ENCODE data around the gene TLE3. TPM values are rescaled to one million over a fixed set of nuclear protein-coding genes. Genes with fewer than 3 reads are reported as not detected.

Gene TLE3
- total RNA-seq, 2 donors from 2014 or later = 16.6 to 33.9 TPM

GRCh38 chr15:70023769-70024491 is 73.8 kb downstream of the TLE3 start:
- Histone ChIP-seq H3K4me3 (no peak overlapping the region), H3K36me3 (replicated peaks in 1 of 2; ENCODE audit: insufficient read depth in 1 of 2, low read depth in 2 of 2) (no peaks in the 10 kb centered on the region), H3K9me3 (no peaks in the 10 kb centered on the region), H3K4me1 (peaks cover 17% of the 10 kb centered on the region), H3K27me3 (no peaks in the 10 kb centered on the region), H3K27ac (peak overlapping the region in 3 of 4 donors; percentile 27 to 55 (median 45))
- intact Hi-C loops (cut with DNase I) = no loop called here
- 32 to 34% methylated on average over 15 to 16 of the region's 16 CpGs for WGBS, 2 donors
- no peak for TF ChIP-seq POLR2A (IDR thresholded peaks at IDR 0.05)
- TF ChIP-seq CTCF (IDR thresholded peaks at IDR 0.05) = no peak
- ATAC-seq (peak; percentile 57), DNase-seq (peak; percentile 22 to 63 (median 47))

- WGBS, 2 donors = 86 to 88% methylated on average over 7 of the region's 7 CpGs
- intact Hi-C loops (cut with DNase I) = no loop called here
- H3K27me3 ChIP-seq = no peaks in the 10 kb centered on the region
- H3K4me3 ChIP-seq = no peak overlapping the region
- DNase-seq (peak in 1 of 4 donors; percentile 39), ATAC-seq (peak; percentile 43)
- TF ChIP-seq POLR2A (IDR thresholded peaks at IDR 0.05) = no peak
- no peak for TF ChIP-seq CTCF (IDR thresholded peaks at IDR 0.05)
- no peaks in the 10 kb centered on the region for H3K36me3 ChIP-seq (replicated peaks in 1 of 2; ENCODE audit: insufficient read depth in 1 of 2, low read depth in 2 of 2)
- peak overlapping the region in 3 of 4 donors; percentile 27 to 55 (median 45) for H3K27ac ChIP-seq
- H3K4me1 ChIP-seq = peaks cover 17% of the 10 kb centered on the region
- no peaks in the 10 kb centered on the region for H3K9me3 ChIP-seq
These were observed 74.5 kb downstream of the TLE3 start for GRCh38 chr15:70023064-70023768.

GRCh38 chr15:70020229-70020628 is 77.5 kb downstream of the TLE3 start:
- WGBS, 2 donors = 76 to 83% methylated on average over 5 of the region's 5 CpGs
- Histone ChIP-seq H3K9me3 (no peaks in the 10 kb centered on the region), H3K27ac (no peak overlapping the region), H3K4me3 (no peak overlapping the region), H3K4me1 (peaks cover 17% of the 10 kb centered on the region), H3K27me3 (no peaks in the 10 kb centered on the region), H3K36me3 (replicated peaks in 1 of 2; ENCODE audit: insufficient read depth in 1 of 2, low read depth in 2 of 2) (no peaks in the 10 kb centered on the region)
- no peak for TF ChIP-seq POLR2A (IDR thresholded peaks at IDR 0.05)
- no peak for TF ChIP-seq CTCF (IDR thresholded peaks at IDR 0.05)
- intact Hi-C loops (cut with DNase I) = no loop called here
- ATAC-seq (no peak), DNase-seq (no peak)

- TF ChIP-seq CTCF (IDR thresholded peaks at IDR 0.05) = no peak
- TF ChIP-seq POLR2A (IDR thresholded peaks at IDR 0.05) = no peak
- Histone ChIP-seq H3K4me1 (peaks cover 8% of the 10 kb centered on the region), H3K36me3 (replicated peaks in 1 of 2; ENCODE audit: insufficient read depth in 1 of 2, low read depth in 2 of 2) (no peaks in the 10 kb centered on the region), H3K27me3 (no peaks in the 10 kb centered on the region), H3K9me3 (no peaks in the 10 kb centered on the region), H3K27ac (no peak overlapping the region), H3K4me3 (no peak overlapping the region)
- DNase-seq = no peak
- WGBS, 2 donors = 84 to 96% methylated on average over 8 to 9 of the region's 9 CpGs
- ATAC-seq = no peak
- intact Hi-C loops (cut with DNase I) = no loop called here
These were observed 78.8 kb downstream of the TLE3 start for GRCh38 chr15:70018646-70019600.

Measured in body of pancreas (tissue), 4 donors.